ENCODE results near the gene MOB2.
A peak's percentile ranks its signal among the peaks of the same experiment; 100 is the strongest.

Gene MOB2

GRCh38 chr11:1458340-1459218, 28.0 kb downstream of the MOB2 start:
- peaks cover 13% of the 10 kb centered on the region for H3K36me3 Mint-ChIP-seq (ENCODE audit: insufficient read depth)
- no peak overlapping the region for H3K4me3 Mint-ChIP-seq
- no peak overlapping the region for H3K27ac Mint-ChIP-seq (ENCODE audit: low read depth)
- ATAC-seq (replicated peaks; ENCODE audit: extremely low read depth, poor library complexity, severe bottlenecking), result no peak
- no peaks in the 10 kb centered on the region for H3K27me3 Mint-ChIP-seq
- H3K9me3 Mint-ChIP-seq, result no peaks in the 10 kb centered on the region
- no peak for DNase-seq (ENCODE audit: low spot score in 2 of 2)
- peaks cover 8% of the 10 kb centered on the region for H3K4me1 Mint-ChIP-seq

DNA sequence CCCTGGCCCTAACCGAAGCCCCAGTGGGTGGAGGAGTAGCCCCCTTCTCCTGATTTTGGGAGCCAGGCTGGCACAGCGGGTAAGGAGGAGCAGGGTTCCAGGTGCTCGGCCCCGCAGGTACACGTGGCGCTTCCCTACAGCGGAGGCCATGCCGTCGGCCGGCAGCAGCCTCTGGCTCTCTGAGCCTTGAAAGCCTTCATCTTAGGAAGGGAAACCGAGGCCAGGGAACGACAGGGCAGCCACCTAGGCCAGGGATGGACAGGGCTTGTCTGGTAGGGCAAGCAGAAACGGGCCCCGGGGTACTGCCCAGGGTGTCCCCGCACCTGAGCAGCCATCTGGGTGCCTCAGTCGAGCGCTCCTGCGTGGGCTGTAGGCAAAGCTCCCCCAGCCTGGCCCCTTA, 28.7 kb downstream of the MOB2 start:
- ATAC-seq (replicated peaks; ENCODE audit: extremely low read depth, poor library complexity, severe bottlenecking) (no peak), DNase-seq (ENCODE audit: low spot score in 2 of 2) (no peak)
- H3K27ac Mint-ChIP-seq (ENCODE audit: low read depth), result no peak overlapping the region
- H3K9me3 Mint-ChIP-seq, result no peaks in the 10 kb centered on the region
- H3K27me3 Mint-ChIP-seq, result no peaks in the 10 kb centered on the region
- H3K4me3 Mint-ChIP-seq, result no peak overlapping the region
- H3K4me1 Mint-ChIP-seq, result peaks cover 8% of the 10 kb centered on the region
- H3K36me3 Mint-ChIP-seq (ENCODE audit: insufficient read depth), result peaks cover 13% of the 10 kb centered on the region

- Mint-ChIP-seq H3K27me3 (no peaks in the 10 kb centered on the region), H3K9me3 (no peaks in the 10 kb centered on the region), H3K4me1 (peaks cover 8% of the 10 kb centered on the region), H3K36me3 (ENCODE audit: insufficient read depth) (peaks cover 11% of the 10 kb centered on the region), H3K27ac (ENCODE audit: low read depth) (no peak overlapping the region), H3K4me3 (no peak overlapping the region)
- no peak for ATAC-seq (replicated peaks; ENCODE audit: extremely low read depth, poor library complexity, severe bottlenecking)
- DNase-seq (ENCODE audit: low spot score in 2 of 2), result no peak
These were observed 29.3 kb downstream of the MOB2 start for GRCh38 chr11:1457326-1457680.

DNA sequence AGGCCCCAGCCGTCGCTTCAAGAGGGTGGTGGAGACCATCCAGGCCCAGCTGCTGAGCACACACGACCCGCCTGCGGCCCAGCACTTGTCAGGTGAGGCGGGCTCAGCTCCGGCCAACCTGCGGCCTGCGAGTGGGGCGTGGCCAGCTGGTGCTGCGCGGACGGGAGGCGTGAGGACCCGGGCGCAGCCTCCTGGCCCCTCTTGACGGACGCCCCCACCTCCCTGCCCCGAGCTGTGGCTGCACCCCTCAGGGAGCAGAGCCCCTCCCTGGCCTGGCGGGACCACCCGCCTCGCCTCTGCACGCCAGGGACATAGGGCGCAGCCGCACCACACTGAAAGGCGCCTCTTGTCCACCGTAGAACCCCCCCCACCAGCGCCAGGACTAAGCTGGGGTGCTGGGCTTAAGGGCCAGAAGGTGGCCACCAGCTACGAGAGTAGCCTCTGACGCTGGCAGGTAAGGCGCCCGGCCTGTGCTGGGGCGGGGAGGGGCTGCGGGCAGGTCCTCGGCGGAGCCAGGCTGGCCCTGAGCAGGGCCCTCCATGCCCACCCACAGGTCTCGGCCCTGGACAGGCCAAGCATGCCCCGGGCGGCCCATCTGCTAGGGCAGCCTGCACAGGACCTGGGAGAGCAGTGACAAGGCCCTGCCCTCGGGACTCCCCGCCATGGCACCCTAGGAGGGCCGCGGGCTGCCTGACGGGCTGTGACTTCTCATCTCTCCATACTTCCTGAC, 29.8 kb downstream of the MOB2 start:
- Mint-ChIP-seq H3K36me3 (ENCODE audit: insufficient read depth) (peaks cover 10% of the 10 kb centered on the region), H3K27ac (ENCODE audit: low read depth) (no peak overlapping the region), H3K9me3 (no peaks in the 10 kb centered on the region), H3K4me3 (no peak overlapping the region), H3K4me1 (peaks cover 8% of the 10 kb centered on the region), H3K27me3 (no peaks in the 10 kb centered on the region)
- ATAC-seq (replicated peaks; ENCODE audit: extremely low read depth, poor library complexity, severe bottlenecking) (no peak), DNase-seq (ENCODE audit: low spot score in 2 of 2) (no peak)

DNA sequence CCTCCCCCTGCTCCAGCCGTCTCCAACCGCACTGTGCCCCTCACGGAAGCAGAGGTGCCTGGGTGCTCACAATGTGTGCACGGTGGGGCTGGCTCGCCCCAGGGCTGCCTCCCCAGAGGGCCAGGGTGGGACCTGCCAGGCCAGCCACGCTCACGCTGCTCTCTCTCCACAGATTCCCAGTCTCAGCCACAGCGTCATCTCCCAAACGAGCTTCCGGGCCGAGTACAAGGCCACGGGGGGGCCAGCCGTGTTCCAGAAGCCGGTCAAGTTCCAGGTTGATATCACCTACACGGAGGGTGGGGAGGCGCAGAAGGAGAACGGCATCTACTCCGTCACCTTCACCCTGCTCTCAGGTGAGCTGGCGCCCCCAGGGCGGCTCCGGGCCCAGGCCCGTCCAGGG, 30.4 kb downstream of the MOB2 start:
- H3K36me3 Mint-ChIP-seq (ENCODE audit: insufficient read depth), result peaks cover 11% of the 10 kb centered on the region
- ATAC-seq (replicated peaks; ENCODE audit: extremely low read depth, poor library complexity, severe bottlenecking) (no peak), DNase-seq (ENCODE audit: low spot score in 2 of 2) (no peak)
- no peak overlapping the region for H3K4me3 Mint-ChIP-seq
- H3K27ac Mint-ChIP-seq (ENCODE audit: low read depth), result no peak overlapping the region
- H3K27me3 Mint-ChIP-seq, result no peaks in the 10 kb centered on the region
- H3K9me3 Mint-ChIP-seq, result no peaks in the 10 kb centered on the region
- peaks cover 8% of the 10 kb centered on the region for H3K4me1 Mint-ChIP-seq

DNA sequence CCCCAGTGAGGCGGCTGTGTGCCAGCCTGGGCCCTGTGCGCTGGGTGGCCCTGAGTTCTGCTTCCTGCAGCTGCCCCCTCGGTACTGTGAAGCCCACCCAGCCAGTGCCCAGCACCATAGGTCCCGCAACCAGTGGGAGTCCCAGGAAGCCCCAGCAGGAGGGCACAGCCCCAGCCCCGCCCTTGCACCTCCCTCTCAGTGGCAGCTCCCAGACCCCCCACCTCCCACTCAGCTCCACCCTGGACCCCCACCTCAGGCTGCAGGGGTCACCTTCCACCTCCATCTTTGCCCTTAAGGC, 30.9 kb downstream of the MOB2 start:
- H3K4me1 Mint-ChIP-seq, result peaks cover 8% of the 10 kb centered on the region
- no peak overlapping the region for H3K4me3 Mint-ChIP-seq
- no peak for ATAC-seq (replicated peaks; ENCODE audit: extremely low read depth, poor library complexity, severe bottlenecking)
- H3K27ac Mint-ChIP-seq (ENCODE audit: low read depth), result no peak overlapping the region
- peaks cover 11% of the 10 kb centered on the region for H3K36me3 Mint-ChIP-seq (ENCODE audit: insufficient read depth)
- no peaks in the 10 kb centered on the region for H3K9me3 Mint-ChIP-seq
- no peak for DNase-seq (ENCODE audit: low spot score in 2 of 2)
- no peaks in the 10 kb centered on the region for H3K27me3 Mint-ChIP-seq

DNA sequence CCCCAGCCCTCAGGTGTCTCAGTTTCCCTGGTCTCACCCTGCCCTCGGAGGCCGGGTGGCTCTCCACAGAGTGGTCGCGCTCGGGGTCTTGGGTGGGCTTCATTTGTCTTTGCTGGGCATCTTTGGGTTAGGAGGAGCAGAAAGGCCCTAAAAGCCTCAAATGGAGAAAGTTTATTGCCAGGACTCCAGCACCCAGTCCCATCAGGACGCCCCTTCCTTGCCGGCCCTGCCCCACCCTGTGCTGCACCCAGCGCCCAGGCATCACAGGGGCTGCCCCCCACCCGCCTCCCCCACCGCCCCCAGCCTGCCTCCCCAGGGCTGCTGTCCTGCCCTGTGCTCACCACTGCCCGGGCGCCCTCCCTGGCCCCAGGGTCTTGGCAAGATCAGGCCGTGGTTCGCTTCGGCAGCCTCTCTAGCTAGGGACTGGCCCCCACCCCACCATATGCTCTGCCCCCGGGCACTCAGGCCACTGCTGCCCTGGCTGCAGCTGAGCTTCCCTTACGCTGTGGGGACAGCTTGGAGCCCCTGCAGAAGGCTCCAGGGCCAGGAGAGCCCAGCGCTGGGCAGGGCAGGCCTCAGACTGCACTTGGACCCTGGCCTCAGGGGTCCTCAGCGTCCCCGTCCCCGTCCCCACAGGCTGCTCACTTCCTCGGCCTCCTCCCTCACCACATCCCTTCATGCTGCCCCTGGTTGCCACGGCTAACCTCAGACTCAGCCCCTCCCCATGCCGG, 31.4 kb downstream of the MOB2 start:
- ATAC-seq (replicated peaks; ENCODE audit: extremely low read depth, poor library complexity, severe bottlenecking), result no peak
- Mint-ChIP-seq H3K27ac (ENCODE audit: low read depth) (no peak overlapping the region), H3K4me1 (peaks cover 8% of the 10 kb centered on the region), H3K27me3 (no peaks in the 10 kb centered on the region), H3K9me3 (no peaks in the 10 kb centered on the region), H3K4me3 (no peak overlapping the region), H3K36me3 (ENCODE audit: insufficient read depth) (peaks cover 11% of the 10 kb centered on the region)
- DNase-seq (ENCODE audit: low spot score in 2 of 2), result no peak

GRCh38 chr11:1454576-1454975, 32.0 kb downstream of the MOB2 start:
- no peak for DNase-seq (ENCODE audit: low spot score in 2 of 2)
- Mint-ChIP-seq H3K27ac (ENCODE audit: low read depth) (no peak overlapping the region), H3K9me3 (no peaks in the 10 kb centered on the region), H3K4me3 (no peak overlapping the region), H3K27me3 (no peaks in the 10 kb centered on the region), H3K36me3 (ENCODE audit: insufficient read depth) (peaks cover 7% of the 10 kb centered on the region), H3K4me1 (peaks cover 8% of the 10 kb centered on the region)
- ATAC-seq (replicated peaks; ENCODE audit: extremely low read depth, poor library complexity, severe bottlenecking), result no peak

DNA sequence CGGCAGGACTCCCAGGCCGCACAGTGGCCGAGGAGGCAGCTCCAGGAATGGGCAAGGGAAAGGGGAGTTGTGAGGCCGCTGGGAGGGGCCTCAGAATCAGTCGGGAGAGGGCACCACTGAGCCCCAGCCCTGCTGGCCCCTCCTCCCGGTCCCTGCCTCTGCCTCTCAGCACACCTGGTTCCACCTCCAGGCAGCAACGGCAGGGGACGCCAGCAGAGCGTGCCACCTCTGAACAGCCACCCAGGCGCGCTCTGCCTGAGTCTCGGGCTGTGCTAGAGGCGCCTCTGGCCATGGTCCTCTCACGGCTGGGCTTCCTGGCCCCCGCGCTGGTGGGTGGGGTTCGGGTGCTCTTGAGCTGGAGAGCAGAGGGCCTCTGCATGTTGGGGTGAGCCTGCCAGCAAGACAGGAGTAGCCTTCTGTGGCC, 33.0 kb downstream of the MOB2 start:
- H3K4me3 Mint-ChIP-seq, result no peak overlapping the region
- H3K9me3 Mint-ChIP-seq, result no peaks in the 10 kb centered on the region
- H3K27me3 Mint-ChIP-seq, result no peaks in the 10 kb centered on the region
- ATAC-seq (replicated peaks; ENCODE audit: extremely low read depth, poor library complexity, severe bottlenecking), result peak; percentile 30
- peak in 1 of 2 donors; percentile 26 for DNase-seq (ENCODE audit: low spot score in 2 of 2)
- peaks cover 8% of the 10 kb centered on the region for H3K4me1 Mint-ChIP-seq
- H3K36me3 Mint-ChIP-seq (ENCODE audit: insufficient read depth), result peaks cover 6% of the 10 kb centered on the region
- no peak overlapping the region for H3K27ac Mint-ChIP-seq (ENCODE audit: low read depth)

DNA sequence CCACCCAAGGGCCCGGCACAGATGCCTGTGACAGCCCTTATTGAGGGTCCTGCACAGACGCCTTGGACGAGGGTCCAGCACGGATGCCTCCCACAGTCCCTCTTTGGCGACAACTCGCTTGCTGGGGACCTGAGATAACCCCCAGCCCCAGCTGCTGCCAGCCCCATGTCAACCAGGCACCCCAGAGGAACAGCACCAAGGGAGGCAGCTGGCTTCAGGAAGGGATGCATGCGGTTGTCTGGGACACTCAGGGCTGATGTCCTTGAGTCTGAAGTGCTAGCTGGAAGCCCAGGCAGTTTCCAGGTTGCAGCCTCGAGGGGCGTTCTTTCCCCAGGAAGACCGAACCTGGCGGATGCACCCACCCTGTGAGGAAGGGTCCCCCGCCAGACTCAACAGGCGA, 33.8 kb downstream of the MOB2 start:
- ATAC-seq (replicated peaks; ENCODE audit: extremely low read depth, poor library complexity, severe bottlenecking), result no peak
- H3K27ac Mint-ChIP-seq (ENCODE audit: low read depth), result no peak overlapping the region
- H3K9me3 Mint-ChIP-seq, result no peaks in the 10 kb centered on the region
- no peak for DNase-seq (ENCODE audit: low spot score in 2 of 2)
- H3K4me1 Mint-ChIP-seq, result peaks cover 8% of the 10 kb centered on the region
- H3K27me3 Mint-ChIP-seq, result no peaks in the 10 kb centered on the region
- H3K36me3 Mint-ChIP-seq (ENCODE audit: insufficient read depth), result peaks cover 7% of the 10 kb centered on the region
- H3K4me3 Mint-ChIP-seq, result no peak overlapping the region

DNA sequence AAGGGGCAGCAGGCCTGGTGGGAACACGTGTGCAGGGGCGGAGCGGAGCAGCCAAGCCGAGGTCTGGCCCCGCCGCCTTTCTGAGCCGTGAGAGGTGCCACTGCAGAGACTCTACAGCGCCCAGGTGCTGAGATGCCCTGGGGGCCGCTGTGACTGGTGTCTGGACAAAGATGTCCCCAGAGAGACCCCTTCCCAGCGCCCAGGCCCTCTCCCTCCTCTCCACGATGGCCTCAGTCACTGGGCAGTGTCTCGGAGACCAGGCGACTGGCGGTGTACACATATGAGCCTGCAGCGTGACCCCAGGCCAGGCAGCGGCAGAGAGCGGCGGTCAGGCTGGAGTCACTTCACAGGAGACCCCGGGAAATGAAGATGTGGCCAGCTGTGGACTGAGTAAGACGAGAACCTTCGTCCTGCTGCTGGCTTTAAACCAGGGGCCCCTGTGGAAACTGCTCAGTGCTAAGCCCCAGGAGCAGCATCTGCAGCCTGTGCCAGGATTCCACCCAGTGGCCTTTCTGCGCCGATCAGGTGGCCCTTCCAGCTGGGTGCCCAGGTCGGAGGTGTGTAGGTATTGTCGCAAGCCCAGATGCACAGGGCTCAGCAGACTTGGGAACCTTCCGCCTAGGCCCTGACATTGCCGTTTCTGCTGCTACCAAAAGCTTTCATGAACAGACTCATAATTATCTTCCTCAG, 34.7 kb downstream of the MOB2 start:
- Mint-ChIP-seq H3K27me3 (no peaks in the 10 kb centered on the region), H3K4me3 (no peak overlapping the region), H3K4me1 (peaks cover 8% of the 10 kb centered on the region), H3K27ac (ENCODE audit: low read depth) (no peak overlapping the region), H3K36me3 (ENCODE audit: insufficient read depth) (peaks cover 8% of the 10 kb centered on the region), H3K9me3 (no peaks in the 10 kb centered on the region)
- DNase-seq (ENCODE audit: low spot score in 2 of 2) (no peak), ATAC-seq (replicated peaks; ENCODE audit: extremely low read depth, poor library complexity, severe bottlenecking) (no peak)

DNA sequence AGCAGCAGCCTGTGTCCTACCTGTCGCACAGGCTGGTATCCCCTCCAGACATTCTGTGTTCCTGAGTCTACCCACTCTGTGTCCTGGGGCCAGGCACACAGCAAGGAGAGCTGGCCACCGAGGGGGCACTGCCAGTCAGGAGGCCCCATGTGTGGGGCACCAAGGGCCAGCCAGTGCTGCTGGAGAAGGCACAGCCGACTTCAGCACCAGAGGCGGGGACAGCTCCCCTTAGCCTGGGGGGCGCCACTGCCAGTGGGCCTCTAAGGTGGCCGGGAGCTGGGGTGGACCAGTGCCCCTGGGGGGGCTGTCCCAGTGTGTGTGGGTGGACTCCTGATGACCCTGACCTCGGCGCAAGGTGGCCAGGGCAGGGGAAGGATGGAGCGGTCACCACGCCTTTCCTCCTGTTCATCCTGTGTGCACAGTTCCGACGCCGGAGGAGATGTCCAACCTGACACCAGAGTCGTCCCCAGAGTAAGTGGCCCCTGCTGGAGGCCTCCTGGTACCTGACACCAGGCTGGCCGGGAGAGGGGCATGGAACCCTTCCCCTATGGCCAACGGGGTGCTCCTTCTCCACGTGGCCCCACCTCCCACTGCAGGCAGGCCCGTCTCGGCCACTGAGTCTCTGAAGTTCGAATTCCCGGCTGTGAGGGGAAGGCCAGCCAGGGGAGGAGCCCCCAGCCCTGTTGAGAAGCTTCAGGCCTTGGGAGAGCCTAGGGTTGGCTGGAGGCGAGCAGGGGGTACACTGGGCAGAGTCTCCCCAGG, 35.4 kb downstream of the MOB2 start:
- no peak overlapping the region for H3K27ac Mint-ChIP-seq (ENCODE audit: low read depth)
- DNase-seq (ENCODE audit: low spot score in 2 of 2), result no peak

More for the DNA sequence above, 35.4 kb downstream of the MOB2 start:
- ATAC-seq (replicated peaks; ENCODE audit: extremely low read depth, poor library complexity, severe bottlenecking), result no peak
- peaks cover 10% of the 10 kb centered on the region for H3K36me3 Mint-ChIP-seq (ENCODE audit: insufficient read depth)
- no peak overlapping the region for H3K4me3 Mint-ChIP-seq
- no peaks in the 10 kb centered on the region for H3K9me3 Mint-ChIP-seq
- no peaks in the 10 kb centered on the region for H3K27me3 Mint-ChIP-seq
- peaks cover 6% of the 10 kb centered on the region for H3K4me1 Mint-ChIP-seq

Data from central memory CD8-positive, alpha-beta T cell (primary cell).